Caki2 (cell line): ENCODE results near the gene PLD6. TPM values are rescaled to one million over a fixed set of nuclear protein-coding genes. Genes with fewer than 3 reads are reported as not detected.
"Not testable (repeated sequence)": the region's sequence is repeated elsewhere in the genome, so short reads cannot be mapped to it uniquely, and the experiment has no call there.

Source experiments
- DNase-seq: peaks from one replicate; pipeline ENCODE4 v3.0.0-alpha.2; 2015; ENCODE audit warnings: low read depth
- in situ Hi-C: cut with HindIII; loops from 2 replicates; pipeline ENCODE4 v1.10.0; 2016; ENCODE audit warnings: low sequenced_read_pairs, low pct_unique_long_range_greater_than_20kb, mixed read lengths
- total RNA-seq: library from RNA; depleted of rRNA; stranded (reverse); fragments of >200 nt; shearing (Covaris generic); gene quantifications from 2 replicates; pipeline ENCODE4 v1.2.3, GENCODE V29; 2014; ENCODE audit warnings: low replicate concordance; rRNA removed

The PLD6 gene, protein sequence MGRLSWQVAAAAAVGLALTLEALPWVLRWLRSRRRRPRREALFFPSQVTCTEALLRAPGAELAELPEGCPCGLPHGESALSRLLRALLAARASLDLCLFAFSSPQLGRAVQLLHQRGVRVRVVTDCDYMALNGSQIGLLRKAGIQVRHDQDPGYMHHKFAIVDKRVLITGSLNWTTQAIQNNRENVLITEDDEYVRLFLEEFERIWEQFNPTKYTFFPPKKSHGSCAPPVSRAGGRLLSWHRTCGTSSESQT
- total RNA-seq = 4.7 and 5.5 TPM in 2 replicates

DNA sequence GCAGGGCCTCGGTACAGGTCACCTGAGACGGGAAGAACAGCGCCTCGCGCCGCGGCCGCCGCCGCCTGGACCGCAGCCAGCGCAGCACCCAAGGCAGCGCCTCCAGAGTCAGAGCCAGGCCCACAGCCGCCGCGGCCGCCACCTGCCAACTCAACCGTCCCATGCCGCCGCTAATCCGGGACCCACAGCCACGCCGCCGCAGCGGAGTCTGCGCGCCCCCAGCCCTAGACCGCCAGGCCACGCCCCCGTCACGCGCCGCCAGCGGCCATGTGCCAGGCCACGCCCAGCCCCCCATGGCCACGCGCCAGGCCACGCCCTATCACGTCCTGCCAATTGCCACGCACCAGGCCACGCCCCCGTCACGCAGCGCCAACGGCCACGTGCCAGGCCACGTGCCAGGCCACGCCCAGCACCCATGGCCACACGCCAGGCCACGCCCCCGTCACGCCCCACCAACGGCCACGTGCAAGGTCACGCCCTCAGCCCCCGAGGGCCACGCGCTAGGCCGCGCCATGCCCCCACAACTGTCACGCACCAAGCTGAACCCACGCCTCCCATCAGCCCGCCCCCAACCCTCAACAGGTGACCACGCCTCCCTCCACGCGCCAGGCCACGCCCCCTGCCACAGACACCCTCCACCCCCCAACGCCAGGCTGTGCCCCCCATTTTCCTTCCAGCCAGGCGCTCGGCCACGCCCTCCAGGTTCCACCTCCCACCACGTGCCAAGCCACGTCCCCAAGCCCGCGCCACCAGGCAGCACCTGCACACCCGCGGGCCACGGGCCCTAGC lies at the start of gene PLD6:
PLD6 (minus strand) TSS at position 210 of the 789 bp plus-strand sequence; CDS start at position 163, 47 bp downstream.
- peak; percentile 89 for DNase-seq
- in situ Hi-C loops = no loop called here

DNA sequence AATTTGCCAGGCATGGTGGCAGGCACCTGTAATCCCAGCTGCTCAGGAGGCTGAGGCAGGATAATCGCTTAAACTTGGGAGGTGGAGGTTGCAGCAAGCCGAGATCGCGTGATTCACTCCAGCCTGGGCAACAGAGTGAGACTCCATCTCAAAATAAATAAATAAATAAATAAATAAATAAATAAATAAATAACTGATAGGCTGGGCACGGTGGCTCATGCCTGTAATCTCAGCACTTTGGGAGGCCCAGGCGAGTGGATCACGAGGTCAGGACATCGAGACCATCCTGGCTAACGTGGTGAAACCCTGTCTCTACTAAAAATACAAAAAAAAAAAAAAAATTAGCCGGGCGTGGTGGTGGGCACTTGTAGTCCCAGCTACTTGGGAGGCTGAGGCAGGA lies 49.6 kb upstream of the PLD6 start:
- DNase-seq, in situ Hi-C loops: not testable (repeated sequence)

DNA sequence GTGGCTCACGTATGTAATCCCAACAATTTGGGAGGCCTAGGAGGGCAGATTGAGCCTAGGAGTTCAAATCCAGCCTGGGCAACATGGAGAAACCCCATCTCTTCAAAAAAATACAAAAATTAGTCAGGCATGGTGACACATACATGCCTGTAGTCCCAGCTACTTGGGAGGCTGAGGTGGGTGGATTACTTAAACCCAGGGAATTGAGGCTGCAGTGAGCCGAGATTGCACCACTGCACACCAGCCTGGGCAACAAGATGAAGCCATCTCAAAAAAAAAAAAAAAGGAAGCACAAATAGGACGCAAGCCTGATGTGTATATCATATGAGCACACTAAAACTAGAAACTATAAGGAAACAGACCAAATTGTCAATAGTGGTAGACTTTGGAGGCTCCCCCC lies 47.9 kb upstream of the PLD6 start:
- in situ Hi-C loops = no loop called here

DNA sequence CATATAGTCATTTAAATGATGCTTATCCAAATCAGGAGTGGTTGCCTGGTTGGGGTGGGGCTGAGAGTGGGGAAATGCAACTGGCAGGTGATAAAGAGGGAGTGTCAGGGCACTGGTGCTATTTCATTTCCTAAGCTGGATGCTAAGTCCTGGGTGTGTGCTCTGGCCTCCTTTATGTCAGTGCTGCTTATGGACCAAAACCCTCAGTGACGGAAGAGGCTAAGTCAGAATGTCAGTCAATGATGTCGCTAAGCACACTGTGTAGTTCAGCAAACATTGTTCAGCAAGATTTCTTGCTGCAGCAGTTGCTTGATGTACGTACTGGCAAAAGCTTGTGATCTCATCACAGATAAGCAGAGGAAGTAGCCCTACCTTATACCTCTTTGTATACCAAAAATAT lies 47.3 kb upstream of the PLD6 start:
- in situ Hi-C loops = no loop called here
- DNase-seq = no peak

More for the DNA sequence above, 47.9 kb upstream of the PLD6 start:
- DNase-seq = no peak

DNA sequence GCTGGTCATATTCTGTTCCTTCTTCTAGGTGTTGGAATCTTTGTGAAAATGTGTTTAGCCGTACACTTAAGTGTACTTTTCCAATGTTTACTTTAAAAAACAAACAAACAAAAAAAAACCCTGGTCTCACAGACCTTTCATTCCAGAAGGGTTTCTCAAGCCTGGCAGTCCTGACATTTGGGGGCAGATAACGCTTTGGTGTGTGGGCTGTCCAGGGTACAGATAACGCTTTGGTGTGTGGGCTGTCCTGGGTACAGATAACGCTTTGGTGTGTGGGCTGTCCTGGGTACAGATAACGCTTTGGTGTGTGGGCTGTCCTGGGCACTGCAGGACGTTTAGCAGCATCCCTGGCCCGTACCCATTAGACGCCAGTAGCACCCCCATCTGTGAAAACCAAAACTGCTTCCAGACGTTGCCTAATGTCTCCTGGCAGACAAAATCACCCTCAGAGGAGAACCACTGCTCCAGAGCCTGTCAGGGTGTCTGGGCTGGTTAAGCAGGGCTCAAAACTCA lies 46.1 kb upstream of the PLD6 start:
- DNase-seq = no peak
- in situ Hi-C loops = no loop called here

DNA sequence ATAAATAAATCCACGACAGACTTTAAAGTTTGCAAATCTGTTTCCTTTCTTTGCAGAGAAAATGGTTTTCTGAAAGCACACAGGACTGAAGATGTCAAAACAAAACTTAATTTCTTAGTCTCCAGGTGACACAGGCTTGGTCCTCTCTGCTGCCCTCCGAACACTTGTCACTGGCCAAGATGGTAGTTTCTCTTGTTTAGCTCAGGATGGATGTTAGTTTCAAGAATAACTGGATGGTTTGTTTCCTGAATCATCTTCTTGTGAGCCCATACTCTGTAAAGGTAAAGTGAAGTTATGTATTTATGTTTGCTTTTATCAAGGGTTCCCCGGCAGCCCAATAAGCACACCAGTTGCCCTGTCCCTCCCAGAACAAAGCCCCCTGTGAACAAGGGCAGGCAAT lies 40.7 kb upstream of the PLD6 start:
- in situ Hi-C loops = no loop called here
- no peak for DNase-seq

DNA sequence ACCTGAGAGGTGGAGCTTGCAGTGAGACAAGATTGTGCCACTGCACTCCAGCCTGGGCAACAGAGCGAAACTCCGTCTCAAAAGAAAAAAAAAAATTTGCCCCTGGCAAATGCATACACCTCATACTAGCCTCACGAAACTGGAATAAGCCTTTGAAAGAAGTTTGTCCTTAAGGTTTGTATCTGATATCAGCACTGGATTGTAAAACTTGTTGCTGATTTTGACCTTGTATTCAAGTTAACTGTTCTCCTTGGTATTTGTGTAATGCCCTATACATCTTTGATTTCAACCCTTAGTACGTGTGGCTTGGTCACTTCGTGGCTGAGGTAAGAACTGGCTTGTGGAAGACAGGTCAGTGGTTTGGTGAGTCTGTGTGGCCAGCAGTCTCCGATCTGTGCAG lies 37.0 kb upstream of the PLD6 start:
- in situ Hi-C loops = no loop called here
- no peak for DNase-seq

DNA sequence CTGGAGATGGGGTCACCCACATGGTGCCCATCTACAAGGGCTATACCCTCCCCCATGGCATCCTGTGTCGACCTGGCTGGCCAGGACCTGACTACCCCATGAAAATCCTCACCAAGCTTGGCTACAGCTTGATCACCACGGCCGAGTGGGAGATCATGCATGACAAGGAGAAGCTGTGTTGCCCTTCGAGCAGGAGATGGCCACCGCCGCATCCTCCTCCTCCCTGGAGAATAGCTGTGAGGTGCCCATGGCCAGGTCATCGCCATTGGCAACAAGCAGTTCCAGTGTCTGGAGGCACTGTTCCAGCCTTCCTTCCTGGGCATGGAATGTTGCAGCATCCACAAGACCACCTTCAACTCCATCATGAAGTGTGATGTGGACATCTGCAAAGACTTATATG lies 36.1 kb upstream of the PLD6 start:
- no peak for DNase-seq
- in situ Hi-C loops = no loop called here

DNA sequence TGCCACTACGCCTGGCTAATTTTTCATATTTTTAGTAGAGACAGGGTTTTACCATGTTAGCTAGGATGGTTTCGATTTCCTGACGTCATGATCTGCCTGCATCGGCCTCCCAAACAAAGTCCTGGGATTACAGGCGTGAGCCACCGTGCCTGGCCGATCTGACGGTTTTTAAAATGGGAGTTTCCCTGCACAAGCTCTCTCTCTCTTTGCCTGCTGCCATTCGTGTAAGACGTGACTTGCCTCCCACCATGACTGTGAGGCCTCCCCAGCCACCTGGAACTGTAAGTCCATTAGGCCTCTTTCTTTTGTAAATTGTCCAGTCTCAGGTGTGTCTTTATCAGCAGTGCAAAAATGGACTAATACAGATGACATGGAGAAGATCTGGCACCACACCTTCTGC lies 35.5 kb upstream of the PLD6 start:
- in situ Hi-C loops = no loop called here
- DNase-seq = no peak

DNA sequence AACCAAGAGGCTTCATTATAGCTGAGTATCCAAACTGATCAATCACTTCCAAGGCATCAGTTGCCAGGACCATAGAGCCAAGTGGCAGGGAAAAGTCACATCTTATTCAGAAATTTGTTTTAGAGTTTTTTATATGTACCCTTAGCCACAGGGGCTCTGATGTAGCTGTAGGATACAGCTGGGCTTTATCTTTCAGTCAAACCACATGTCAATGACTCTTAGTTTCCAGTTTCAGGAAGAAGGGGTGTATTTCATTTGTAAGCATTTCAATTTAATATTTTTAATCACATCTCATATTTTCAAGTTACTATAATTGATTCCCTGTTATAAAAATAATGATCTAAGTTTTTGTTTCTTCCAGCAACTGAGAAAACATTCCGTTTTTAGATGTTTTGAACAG lies 33.7 kb upstream of the PLD6 start:
- in situ Hi-C loops = no loop called here
- no peak for DNase-seq

DNA sequence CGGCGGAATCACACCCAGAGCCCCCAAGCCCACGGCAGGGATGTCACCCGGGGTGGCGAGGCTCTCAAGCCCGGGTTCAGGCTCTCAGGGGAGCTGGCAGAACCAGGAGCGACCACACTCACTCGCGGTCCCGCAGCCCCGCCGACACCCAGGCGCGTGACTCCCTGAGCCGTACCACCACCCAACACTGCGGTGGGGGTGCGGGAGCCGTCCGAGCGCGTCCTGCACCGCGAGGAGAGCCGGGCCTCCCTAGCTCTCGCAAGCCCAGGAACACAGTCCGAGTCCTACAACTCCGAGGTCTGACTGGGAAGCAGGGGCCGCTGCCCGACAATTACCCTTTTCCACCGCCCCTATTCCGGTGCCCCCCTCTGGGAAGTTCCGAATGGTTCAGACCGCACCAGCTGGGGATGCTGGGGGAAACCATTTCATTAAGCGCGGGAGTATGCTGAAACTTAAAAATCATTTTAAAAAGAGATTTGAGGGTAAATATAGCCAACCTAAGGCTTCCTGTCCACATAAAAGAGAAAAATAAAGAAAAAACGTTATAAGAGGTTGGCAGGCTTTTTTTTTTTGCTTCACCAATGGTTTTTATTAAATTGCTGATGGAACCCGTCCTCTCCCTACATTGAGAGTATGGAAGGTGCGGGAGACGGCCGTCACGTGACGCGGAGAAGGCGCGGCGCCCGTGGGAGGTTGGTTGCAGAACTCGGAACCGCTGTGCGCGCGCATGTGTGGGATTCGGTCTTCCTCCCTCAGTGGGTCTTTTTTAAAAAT lies 31.1 kb upstream of the PLD6 start, which contains the start of gene FLCN:
FLCN (minus strand) TSS at position 143 of the 774 bp plus-strand sequence. CDS start 9,031 bp downstream, outside the sequence.
- peak; percentile 83 for DNase-seq
- in situ Hi-C loops = no loop called here

DNA sequence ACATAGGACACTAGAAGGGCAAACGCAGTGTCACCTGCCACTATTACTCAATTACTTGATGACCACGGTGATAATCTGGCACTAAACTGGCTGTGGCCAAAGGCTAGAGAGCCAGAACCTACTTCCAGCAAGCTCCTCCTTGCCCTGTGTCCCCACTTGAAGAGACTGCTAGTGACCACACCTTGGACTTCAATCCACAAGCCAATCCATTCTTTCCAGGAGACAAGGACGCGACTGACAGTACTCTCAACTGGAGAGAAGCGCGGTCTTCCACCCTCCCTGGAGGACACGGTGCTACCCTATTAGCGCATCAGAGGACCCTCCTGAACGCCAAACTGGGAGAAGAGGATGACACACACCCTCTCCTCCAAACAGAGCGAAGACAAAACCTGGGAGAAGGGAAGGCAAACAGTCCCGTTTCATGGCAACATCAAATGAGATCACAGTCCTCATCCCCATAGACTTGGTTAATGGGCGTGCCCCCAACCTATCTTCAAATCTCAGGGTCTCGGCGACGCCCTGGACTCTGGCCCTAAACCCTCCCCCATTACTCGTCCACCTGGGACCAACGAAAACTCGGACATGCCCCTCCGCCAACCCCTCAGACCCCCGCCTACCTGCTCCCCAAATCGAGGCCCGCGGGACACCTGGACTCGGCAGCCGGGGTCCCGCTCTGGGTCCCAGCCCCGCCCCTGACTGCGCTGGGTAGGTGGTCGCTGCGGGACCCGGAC lies 30.3 kb upstream of the PLD6 start:
- in situ Hi-C loops = no loop called here
- DNase-seq = peak; percentile 22

DNA sequence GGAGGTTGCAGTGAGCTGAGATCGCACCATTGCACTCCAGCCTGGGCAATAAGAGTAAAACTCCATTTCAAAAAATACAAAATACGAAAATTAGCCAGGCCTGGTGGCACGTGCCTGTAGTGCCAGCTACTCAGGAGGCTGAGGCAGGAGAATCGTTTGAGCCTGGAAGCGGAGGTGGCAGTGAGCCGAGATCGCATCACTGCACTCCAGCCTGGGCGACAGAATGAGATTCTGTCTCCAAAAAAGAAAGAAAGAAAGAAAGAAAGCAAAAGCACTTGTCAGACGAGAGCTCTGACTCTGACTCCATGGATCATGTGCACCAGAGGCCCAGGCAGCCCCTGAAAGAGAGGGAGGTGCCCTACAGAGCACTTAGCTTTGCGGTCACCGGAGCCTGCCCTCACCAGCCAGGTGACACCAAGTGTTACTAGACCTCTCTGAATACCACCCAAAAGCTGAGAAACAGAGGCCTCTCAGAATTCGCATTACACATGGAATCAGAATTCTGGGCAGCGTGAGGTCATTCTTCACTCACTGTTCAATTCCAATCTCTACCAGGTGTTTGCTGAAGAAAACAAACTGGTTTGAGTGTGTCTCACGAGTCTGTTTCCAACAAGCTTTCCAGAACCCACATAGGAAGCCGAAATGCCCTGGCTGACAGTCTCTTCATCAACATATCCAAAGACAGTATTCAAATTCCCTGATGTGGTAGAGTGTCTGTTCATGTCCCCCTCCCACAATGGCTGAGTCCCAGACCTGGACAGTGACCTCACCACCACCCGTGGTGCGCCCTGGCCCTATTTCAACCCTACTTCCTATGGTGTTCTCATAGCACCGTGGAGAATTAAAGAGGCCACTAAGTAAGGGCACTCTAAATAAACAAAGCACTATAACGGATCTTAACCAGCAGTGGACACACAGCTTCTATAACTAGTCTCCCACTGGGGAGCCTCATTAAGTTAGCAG lies 29.4 kb upstream of the PLD6 start:
- in situ Hi-C loops = no loop called here
- DNase-seq = peak; percentile 11

DNA sequence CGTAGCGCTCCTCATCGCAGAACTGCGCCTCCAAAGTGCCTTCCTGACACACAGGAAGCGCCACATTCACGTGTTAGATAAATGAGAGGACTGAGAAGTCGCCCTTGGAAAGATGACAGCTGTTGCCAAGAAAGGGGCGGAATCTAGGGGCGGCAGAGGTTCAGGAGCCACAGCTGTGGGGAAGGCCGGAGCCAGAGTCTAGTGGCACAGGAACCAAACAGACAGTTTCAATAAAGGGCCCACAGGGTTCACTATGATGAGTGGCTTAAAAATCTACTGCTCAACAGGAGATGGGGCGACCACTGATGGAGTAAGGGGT lies 26.1 kb upstream of the PLD6 start:
- DNase-seq = no peak
- in situ Hi-C loops = no loop called here

DNA sequence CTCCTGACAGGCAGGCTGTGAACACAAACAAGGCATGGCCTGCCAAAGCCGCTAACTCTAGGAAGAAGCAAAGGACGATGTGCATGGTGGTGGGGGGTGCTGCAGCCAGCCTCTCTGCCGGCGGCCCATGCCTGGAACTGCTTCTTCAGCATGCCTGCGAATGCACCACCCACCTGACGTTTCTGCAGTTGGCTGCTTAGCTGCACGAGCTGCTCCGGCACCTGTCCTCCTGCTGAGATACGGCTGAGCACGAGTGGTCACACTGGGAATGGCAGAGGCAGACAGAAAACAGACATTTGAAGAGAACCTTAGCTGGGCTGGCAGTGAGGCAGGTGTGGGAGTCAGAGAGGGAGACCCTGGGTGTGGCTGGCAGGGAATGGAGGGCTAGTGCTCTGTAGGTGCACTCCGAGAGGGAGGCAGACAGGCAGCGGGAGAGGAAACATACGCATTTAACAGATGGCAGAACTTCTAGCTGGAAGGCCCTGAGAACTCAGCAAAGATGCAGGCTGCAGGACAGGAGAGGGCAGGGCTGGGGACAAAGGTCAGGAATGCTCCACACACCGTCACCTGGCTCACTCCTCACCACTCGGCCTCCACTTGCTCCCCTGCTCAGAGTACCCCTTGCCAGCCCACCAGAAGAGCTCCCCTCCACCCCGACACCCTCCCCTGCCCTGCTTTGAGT lies 25.6 kb upstream of the PLD6 start:
- no peak for DNase-seq
- in situ Hi-C loops = no loop called here

DNA sequence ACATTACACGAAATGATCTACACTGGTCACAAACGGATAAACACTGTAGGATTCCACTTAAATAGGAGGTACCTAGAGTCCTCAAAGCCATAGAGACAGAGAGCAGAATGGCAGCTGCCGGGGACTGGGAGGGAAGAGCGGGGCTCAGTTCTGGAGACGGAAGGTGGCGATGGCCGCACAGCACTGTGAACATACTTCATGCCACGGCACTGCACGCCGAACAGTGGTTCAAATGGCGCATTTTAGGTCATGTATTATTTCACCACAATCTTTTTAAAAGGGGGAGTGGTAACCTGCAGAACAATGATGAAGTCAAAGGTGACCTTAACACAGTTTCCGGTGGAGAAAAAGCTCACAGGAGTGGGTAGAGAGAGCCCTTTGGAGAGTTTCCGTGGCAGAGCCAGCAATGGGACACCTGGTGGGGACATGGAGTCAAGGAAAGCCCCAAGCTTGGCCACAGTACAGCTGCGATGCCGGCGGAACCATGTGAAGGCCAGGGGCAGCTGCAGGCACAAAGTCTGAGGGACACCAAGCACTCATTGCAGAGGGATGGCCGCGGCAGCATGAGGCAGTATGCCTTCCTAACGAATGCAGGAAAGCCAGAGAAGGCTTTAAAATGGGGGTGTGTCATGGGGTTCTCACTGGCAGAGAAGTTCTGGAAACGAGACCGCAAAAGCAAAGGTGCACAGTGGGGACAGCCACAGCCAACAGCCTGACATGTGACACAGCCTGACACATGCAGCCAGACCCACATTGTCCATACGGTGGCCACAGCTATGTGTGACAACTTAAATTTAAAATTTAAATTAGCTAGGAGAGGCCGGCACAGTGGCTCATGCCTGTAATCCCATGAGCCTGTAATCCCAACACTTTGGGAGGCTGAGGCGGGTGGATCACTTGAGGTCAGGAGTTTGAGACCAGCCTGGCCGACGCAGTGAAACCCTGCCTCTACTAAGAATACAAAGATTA lies 23.6 kb upstream of the PLD6 start:
- DNase-seq = no peak
- in situ Hi-C loops = no loop called here
